Stimulated activated CD4-positive, alpha-beta T cell treated with anti-CD3 and anti-CD28 coated beads, Interleukin-12 subunit alpha, Interleukin-12 subunit beta, amount 100 ng/mL, for 24 hours (primary cell): ENCODE measurements around the gene RPS6KL1.

Experiments used
- DNase-seq, 2 experiments: peaks; one replicate each; pipeline ENCODE4 v3.0.0-alpha.2; 2020; ENCODE audit warnings: low read depth in 2 of 2

Gene RPS6KL1

GRCh38 chr14:74855021-74855420, 68.0 kb downstream of the RPS6KL1 start:
- DNase-seq = no peak
